GM23248 (cell line): Measurements from ENCODE around the gene HSD11B1. TPM values are rescaled to one million over a fixed set of nuclear protein-coding genes. Genes with fewer than 3 reads are reported as not detected.

Experiments used
- DNase-seq: peaks from one replicate; pipeline ENCODE4 v3.0.0-alpha.2; 2015
- H2AFZ ChIP-seq: fragments of 200-600 bp; sonication (generic); 2 replicates; pipeline ENCODE4 v1.6.1; 2016; ENCODE audit warnings: antibody characterized with exemption
- H3F3A ChIP-seq: fragments of 200-600 bp; sonication (generic); 2 replicates; pipeline ENCODE4 v1.6.1; 2016; ENCODE audit warnings: mild to moderate bottlenecking, antibody characterized with exemption, mixed run types; ENCODE audit not compliant: insufficient read depth
- H3K27ac ChIP-seq: fragments of 200-600 bp; sonication (generic); 2 replicates; pipeline ENCODE4 v1.5.1; 2016; ENCODE audit warnings: mild to moderate bottlenecking
- H3K27me3 ChIP-seq: fragments of 200-600 bp; sonication (generic); replicated peaks from 2 replicates; pipeline ENCODE4 v1.6.1; 2016; ENCODE audit warnings: mild to moderate bottlenecking; ENCODE audit not compliant: insufficient read depth
- H3K36me3 ChIP-seq: fragments of 200-600 bp; sonication (generic); 2 replicates; pipeline ENCODE4 v1.6.1; 2016; ENCODE audit warnings: low read depth, mild to moderate bottlenecking
- H3K4me1 ChIP-seq: fragments of 200-600 bp; sonication (generic); 2 replicates; pipeline ENCODE4 v1.6.1; 2016; ENCODE audit warnings: mild to moderate bottlenecking; ENCODE audit not compliant: insufficient read depth
- H3K4me2 ChIP-seq: fragments of 200-600 bp; sonication (generic); one replicate; pipeline ENCODE4 v1.6.1; 2016; ENCODE audit warnings: mild to moderate bottlenecking; ENCODE audit not compliant: unreplicated experiment
- H3K4me3 ChIP-seq: fragments of 200-600 bp; sonication (generic); 2 replicates; pipeline ENCODE4 v1.5.1; 2016; ENCODE audit warnings: mild to moderate bottlenecking
- H3K79me2 ChIP-seq: fragments of 200-600 bp; sonication (generic); 2 replicates; pipeline ENCODE4 v1.6.1; 2016; ENCODE audit warnings: mild to moderate bottlenecking; ENCODE audit not compliant: insufficient read depth
- H3K9ac ChIP-seq: fragments of 200-600 bp; sonication (generic); 2 replicates; pipeline ENCODE4 v1.6.1; 2016; ENCODE audit warnings: mild to moderate bottlenecking
- H3K9me2 ChIP-seq: fragments of 200-600 bp; sonication (generic); 2 replicates; pipeline ENCODE4 v1.6.1; 2016; ENCODE audit warnings: mixed run types, mild to moderate bottlenecking, moderate library complexity; ENCODE audit not compliant: insufficient read depth
- H3K9me3 ChIP-seq: fragments of 200-600 bp; sonication (generic); one replicate; pipeline ENCODE4 v1.6.1; 2017; ENCODE audit warnings: low read depth
- H4K20me1 ChIP-seq: fragments of 200-600 bp; sonication (generic); 2 replicates; pipeline ENCODE4 v1.6.0; 2016; ENCODE audit not compliant: insufficient read depth
- EZH2 ChIP-seq: fragments of 200-600 bp; sonication (generic); IDR thresholded peaks from 2 replicates; pipeline ENCODE4 v1.6.1; 2018; ENCODE audit warnings: antibody characterized with exemption, mild to moderate bottlenecking; ENCODE audit not compliant: insufficient read depth, poor library complexity, severe bottlenecking
- EZH2phosphoT487 ChIP-seq: fragments of 200-600 bp; sonication (generic); IDR thresholded peaks from 2 replicates; pipeline ENCODE4 v1.6.1; 2018; ENCODE audit warnings: antibody characterized with exemption, moderate library complexity, mild to moderate bottlenecking, low read depth; ENCODE audit not compliant: insufficient read depth
- WGBS, 2 experiments: methylation state at CpG; one replicate each; pipeline ENCODE4 v1.1.6; 2015 to 2017; ENCODE audit warnings: low lambda C conversion rate in 2 of 2, low coverage in 1 of 2; ENCODE audit errors: missing lambda C conversion rate in 2 of 2; 5-methylcytosine and 5-hydroxymethylcytosine counted together
- in situ Hi-C: fragments of 300-500 bp; cut with MboI; formaldehyde crosslinking; loops from 2 replicates; pipeline ENCODE4 v1.15.0; 2020
- polyA plus RNA-seq: library from polyadenylated mRNA; unstranded; fragments of >200 nt; fragmentation: Nextera tagmentation; extraction: Ambion mirVana; gene quantifications from 2 replicates; pipeline ENCODE4 v1.2.1, GENCODE V29; 2016
- total RNA-seq: library from RNA; depleted of rRNA; stranded (reverse); fragments of >200 nt; shearing (Covaris generic); gene quantifications from 2 replicates; pipeline ENCODE4 v1.2.3, GENCODE V29; 2014

Gene HSD11B1
- total and polyA plus RNA-seq, 2 experiments from 2014 or later = 0.54 to 1.0 TPM

DNA sequence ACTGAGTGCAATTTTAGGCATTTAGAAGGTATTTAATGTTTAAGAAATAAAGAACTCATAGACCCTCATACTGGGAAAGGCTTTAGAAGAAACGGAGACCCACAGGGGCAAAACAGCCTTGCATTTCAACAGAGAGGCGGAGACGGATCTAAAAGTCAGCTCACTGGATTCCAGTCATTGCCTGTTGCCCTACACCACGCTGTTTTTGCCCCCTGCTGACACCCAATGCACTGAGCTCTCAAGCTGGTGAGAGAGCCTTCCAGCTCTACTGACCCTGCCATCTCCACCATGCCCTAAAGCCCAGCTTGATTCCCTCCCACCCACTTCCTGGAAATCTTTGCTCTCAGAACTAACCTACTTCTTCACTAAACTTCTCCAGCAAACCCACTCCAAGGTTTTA is 44.0 kb downstream of the HSD11B1 start:
- H2AFZ ChIP-seq = no peak overlapping the region
- whole genome bisulfite sequencing, 2 experiments = 48 to 59% methylated on average over 4 of the region's 4 CpGs
- in situ Hi-C loops = no loop called here
- DNase-seq = no peak
- no peak overlapping the region for H3K4me3 ChIP-seq
- H3K27me3 ChIP-seq = no peaks in the 10 kb centered on the region
- H3K79me2 ChIP-seq = no peaks in the 10 kb centered on the region
- no peaks in the 10 kb centered on the region for H3K9me3 ChIP-seq
- H3K27ac ChIP-seq = no peak overlapping the region
- TF ChIP-seq EZH2 = no peak
- no peak for TF ChIP-seq EZH2phosphoT487
- peaks cover under 1% of the 10 kb centered on the region; the same call in 1 of the 2 replicates for H3K4me1 ChIP-seq
- H3K4me2 ChIP-seq = no peak overlapping the region
- no peaks in the 10 kb centered on the region for H3K9me2 ChIP-seq
- H3K36me3 ChIP-seq = no peaks in the 10 kb centered on the region
- no peaks in the 10 kb centered on the region for H4K20me1 ChIP-seq
- no peak overlapping the region for H3K9ac ChIP-seq
- H3F3A ChIP-seq = no peaks in the 10 kb centered on the region

- Histone ChIP-seq H3K4me1 (no peaks in the 10 kb centered on the region), H3K27ac (no peak overlapping the region), H3K9me2 (no peaks in the 10 kb centered on the region), H3K4me3 (no peak overlapping the region), H3K79me2 (no peaks in the 10 kb centered on the region), H4K20me1 (no peaks in the 10 kb centered on the region), H3K4me2 (no peak overlapping the region), H3K27me3 (no peaks in the 10 kb centered on the region), H2AFZ (no peak overlapping the region), H3K36me3 (no peaks in the 10 kb centered on the region), H3F3A (no peaks in the 10 kb centered on the region), H3K9me3 (no peaks in the 10 kb centered on the region), H3K9ac (no peak overlapping the region)
- no peak for TF ChIP-seq EZH2
- no peak for TF ChIP-seq EZH2phosphoT487
- DNase-seq = no peak
- WGBS, 2 experiments = 11 to 13% methylated on average over 2 of the region's 2 CpGs
- in situ Hi-C loops = no loop called here
Measured at GRCh38 chr1:209749205-209749604, 44.6 kb downstream of the HSD11B1 start.

- no peak overlapping the region for H2AFZ ChIP-seq
- H3K9me3 ChIP-seq = no peaks in the 10 kb centered on the region
- no peaks in the 10 kb centered on the region for H3K36me3 ChIP-seq
- H3K27me3 ChIP-seq = no peaks in the 10 kb centered on the region
- no peaks in the 10 kb centered on the region for H4K20me1 ChIP-seq
- no peak for DNase-seq
- no peaks in the 10 kb centered on the region for H3K79me2 ChIP-seq
- H3K4me3 ChIP-seq = no peak overlapping the region
- no peak overlapping the region for H3K4me2 ChIP-seq
- H3K27ac ChIP-seq = no peak overlapping the region
- no peaks in the 10 kb centered on the region for H3K9me2 ChIP-seq
- WGBS, 2 experiments = 45 to 49% methylated on average over 6 of the region's 6 CpGs
- H3K4me1 ChIP-seq = no peaks in the 10 kb centered on the region
- H3F3A ChIP-seq = no peaks in the 10 kb centered on the region
- TF ChIP-seq EZH2phosphoT487 (no peak), EZH2 (no peak)
- no peak overlapping the region for H3K9ac ChIP-seq
- in situ Hi-C loops = no loop called here
Measured at GRCh38 chr1:209749670-209750323, 45.2 kb downstream of the HSD11B1 start.

DNA sequence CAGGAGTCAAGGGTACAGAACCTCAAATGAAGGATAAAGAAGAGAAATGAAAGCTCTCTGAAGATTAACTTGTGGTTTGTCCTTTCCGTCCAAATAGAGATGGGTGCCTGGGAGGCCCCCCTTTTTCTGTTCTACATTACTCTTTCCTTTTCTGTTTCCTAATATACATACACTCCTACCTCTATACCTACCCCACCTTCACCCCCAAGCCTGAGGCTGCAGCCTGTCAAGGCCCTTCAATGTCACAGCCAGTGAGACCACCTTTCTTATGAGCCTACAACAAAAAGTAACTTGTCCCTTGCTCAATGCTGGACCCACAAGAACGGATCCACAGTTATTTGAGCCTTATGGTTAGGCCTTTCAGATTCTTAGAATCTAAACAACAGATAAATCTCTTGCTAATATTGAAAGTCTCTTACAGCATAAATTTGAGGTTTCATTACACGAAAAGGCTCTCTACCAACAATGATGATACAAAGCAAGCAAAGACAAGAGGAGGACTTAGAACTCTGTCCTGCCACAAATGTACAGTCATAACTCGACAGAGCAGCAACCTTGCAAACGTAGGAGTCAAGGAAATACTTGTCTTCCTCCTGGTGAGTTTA is 47.1 kb downstream of the HSD11B1 start:
- TF ChIP-seq EZH2 (no peak), EZH2phosphoT487 (no peak)
- no peak overlapping the region for H3K4me2 ChIP-seq
- H3K9ac ChIP-seq = no peak overlapping the region
- no peaks in the 10 kb centered on the region for H3F3A ChIP-seq
- H4K20me1 ChIP-seq = no peaks in the 10 kb centered on the region
- no peaks in the 10 kb centered on the region for H3K9me3 ChIP-seq
- 49 to 51% methylated on average over 5 of the region's 5 CpGs for WGBS, 2 experiments
- H3K27ac ChIP-seq = no peak overlapping the region
- H3K4me1 ChIP-seq = no peaks in the 10 kb centered on the region
- in situ Hi-C loops = no loop called here
- no peak overlapping the region for H3K4me3 ChIP-seq
- no peaks in the 10 kb centered on the region for H3K9me2 ChIP-seq
- H2AFZ ChIP-seq = no peak overlapping the region
- H3K36me3 ChIP-seq = no peaks in the 10 kb centered on the region
- DNase-seq = no peak
- H3K79me2 ChIP-seq = no peaks in the 10 kb centered on the region
- H3K27me3 ChIP-seq = no peaks in the 10 kb centered on the region
